K562 (cell line): ENCODE measurements around the gene NEB. TPM values are rescaled to one million over a fixed set of nuclear protein-coding genes. Genes with fewer than 3 reads are reported as not detected.

Experiments
- ATAC-seq: fragments of 200-7000 bp; cut with Tn5 transposase; 3 replicates; pipeline ENCODE4 v1.9.1; 2020; ENCODE audit warnings: moderate library complexity
- BruUV-seq: library from RNA; stranded (reverse); fragments of 400-500 nt; replicated peaks from 2 replicates; lab custom pipeline; 2021; lab: Mats Ljungman, UMichigan
- CTCF ChIA-PET: fragments of 300-600 bp; formaldehyde crosslinking; extraction: SDS; loops from one replicate; lab custom pipeline; 2021; ENCODE audit warnings: low intra/inter-chr PET ratio; lab: Yijun Ruan, JAX
- POLR2A ChIA-PET: fragments of 300-600, 350-650 bp; sonication (Branson Sonifier 250); formaldehyde crosslinking; extraction: SDS; loops from one replicate; lab custom pipeline; 2021; ENCODE audit warnings: antibody characterized with exemption, inconsistent platforms; lab: Yijun Ruan, JAX
- DNase-seq, 4 experiments: peaks; one replicate each; pipeline versions ENCODE4 v3.0.0 to v3.0.0-alpha.2; 2011 to 2018; ENCODE audit warnings: low spot score in 3 of 4, mixed read lengths in 3 of 4; ENCODE audit errors: extremely low read depth in 1 of 4
- FAIRE-seq: peaks from 2 replicates; lab custom pipeline; 2011; peaks lifted over from hg19 to GRCh38; lab: Jason Lieb, UNC
- H2AFZ ChIP-seq: 2 replicates; pipeline ENCODE4 v1.6.0; 2011; ENCODE audit warnings: low read depth, low read length, control low read depth, inconsistent platforms
- H3K27ac ChIP-seq: fragments of 200-600 bp; 3 replicates; pipeline ENCODE4 v1.8.0; 2011; ENCODE audit warnings: low read depth, mild to moderate bottlenecking, control low read depth, inconsistent platforms, low read length, moderate library complexity, mixed read lengths; ENCODE audit errors: extremely low read depth
- H3K27me3 ChIP-seq, 2 experiments: fragments of 300-600 bp in 1 of 2; 2 replicates in 1 of 2; 3 replicates in 1 of 2; pipeline versions ENCODE4 v1.6.0 to v1.8.0; 2011; ENCODE audit warnings: inconsistent platforms in 2 of 2, low read length in 2 of 2, mild to moderate bottlenecking in 1 of 2, mixed read lengths in 1 of 2, moderate library complexity in 1 of 2; ENCODE audit not compliant: control insufficient read depth in 2 of 2, insufficient read depth in 2 of 2
- H3K36me3 ChIP-seq: fragments of 300-600 bp; 3 replicates; pipeline ENCODE4 v1.8.0; 2011; ENCODE audit warnings: mild to moderate bottlenecking, low read length, inconsistent platforms; ENCODE audit not compliant: control insufficient read depth, insufficient read depth
- H3K4me1 ChIP-seq, 2 experiments: fragments of 200-600 bp in 1 of 2; replicated peaks in 1 of 2; 2 replicates in 1 of 2; 3 replicates in 1 of 2; pipeline versions ENCODE4 v1.5.1 to v1.8.0; 2011; ENCODE audit warnings: inconsistent platforms in 2 of 2, low read length in 2 of 2, mild to moderate bottlenecking in 1 of 2, mixed read lengths in 1 of 2, moderate library complexity in 1 of 2; ENCODE audit not compliant: control insufficient read depth in 2 of 2, insufficient read depth in 2 of 2
- H3K4me2 ChIP-seq: 2 replicates; pipeline ENCODE4 v1.6.1; 2011; ENCODE audit warnings: low read length, control low read depth, inconsistent platforms, mixed read lengths; ENCODE audit not compliant: insufficient read depth
- H3K4me3 ChIP-seq: fragments of 200-600 bp; sonication (generic), shearing (Covaris generic); 2 replicates; pipeline ENCODE4 v1.5.1; 2016; ENCODE audit warnings: control low read depth, inconsistent platforms
- H3K79me2 ChIP-seq: fragments of 200-600 bp; 3 replicates; pipeline ENCODE4 v1.8.0; 2011; ENCODE audit warnings: low read length, inconsistent platforms; ENCODE audit not compliant: control insufficient read depth, insufficient read depth
- H3K9ac ChIP-seq, 2 experiments: 2 replicates each; pipeline versions ENCODE4 v1.6.0 to v1.6.1; 2011; ENCODE audit warnings: low read depth in 2 of 2, low read length in 2 of 2, control low read depth in 1 of 2, inconsistent platforms in 1 of 2, mild to moderate bottlenecking in 1 of 2, mixed read lengths in 1 of 2; ENCODE audit not compliant: insufficient read depth in 1 of 2
- H3K9me1 ChIP-seq: one replicate; pipeline ENCODE4 v1.6.0; 2011; ENCODE audit warnings: inconsistent platforms, mild to moderate bottlenecking, low read length, moderate library complexity; ENCODE audit not compliant: control insufficient read depth, insufficient read depth
- H3K9me3 ChIP-seq: replicated peaks from 2 replicates; pipeline ENCODE4 v1.5.1; 2011; ENCODE audit warnings: low read depth, low read length, inconsistent platforms; ENCODE audit not compliant: control insufficient read depth, insufficient read depth
- H4K20me1 ChIP-seq: replicated peaks from 2 replicates; pipeline ENCODE4 v1.6.1; 2011; ENCODE audit warnings: low read length, inconsistent platforms, mixed read lengths; ENCODE audit not compliant: control insufficient read depth, insufficient read depth
- BCLAF1 ChIP-seq, 2 experiments: fragments of 450-650 bp in 1 of 2; IDR thresholded peaks; 2 replicates each; pipeline ENCODE4 v1.6.1; 2011 to 2017; ENCODE audit warnings: low read depth in 2 of 2, antibody characterized with exemption in 1 of 2, borderline replicate concordance in 1 of 2, low read length in 1 of 2, mild to moderate bottlenecking in 1 of 2, mixed read lengths in 1 of 2; ENCODE audit not compliant: control insufficient read depth in 1 of 2
- HINFP ChIP-seq: fragments of 450-650 bp; conservative IDR thresholded peaks from 2 replicates; pipeline ENCODE4 v1.6.1; 2016; ENCODE audit warnings: missing genetic modification characterization, low read depth, mild to moderate bottlenecking, control low read depth, missing compliant biosample characterization
- NFYB ChIP-seq: IDR thresholded peaks from 2 replicates; pipeline ENCODE4 v1.6.1; 2011; ENCODE audit warnings: mild to moderate bottlenecking, moderate library complexity; ENCODE audit not compliant: insufficient read length; ENCODE audit errors: extremely low read depth
- PREB ChIP-seq: sonication (generic); formaldehyde crosslinking; IDR thresholded peaks from 2 replicates; pipeline ENCODE4 v1.8.1; 2023; ENCODE audit warnings: mild to moderate bottlenecking, missing genetic modification reagents
- RHOXF2B ChIP-seq: fragments of 250-450 bp; sonication (Bioruptor Pico); conservative IDR thresholded peaks from 2 replicates; pipeline ENCODE4 v1.5.1; 2021
- RNF219 ChIP-seq: fragments of 250-450 bp; sonication (Bioruptor Pico); IDR thresholded peaks from 2 replicates; pipeline ENCODE4 v1.5.0; 2022; ENCODE audit warnings: mild to moderate bottlenecking
- ZNF121 ChIP-seq: sonication (generic); formaldehyde crosslinking; conservative IDR thresholded peaks from 2 replicates; pipeline ENCODE4 v1.8.0; 2022; ENCODE audit warnings: missing genetic modification reagents
- ZNF316 ChIP-seq: fragments of 450-650 bp; IDR thresholded peaks from 2 replicates; pipeline ENCODE4 v1.6.1; 2016
- WGBS: fragments of 100-300 bp; shearing (Covaris generic); methylation state at CpG from one replicate; pipeline ENCODE4 v1.1.6; 2016; ENCODE audit warnings: low coverage, mixed read lengths; ENCODE audit not compliant: insufficient coverage; ENCODE audit errors: missing lambda C conversion rate; 5-methylcytosine and 5-hydroxymethylcytosine counted together
- in situ Hi-C: fragments of 300-500 bp; cut with MboI; formaldehyde crosslinking; loops from 4 replicates; pipeline ENCODE4 v1.15.0; 2018; ENCODE audit warnings: inconsistent platforms, mixed read lengths
- intact Hi-C: fragments of 100-400 bp; cut with micrococcal nuclease; formaldehyde crosslinking; loops from 2 replicates; pipeline ENCODE4 v1.14.2; 2022
- polyA plus RNA-seq, 8 experiments: library from polyadenylated mRNA; depleted of rRNA in 4 of 8; stranded (reverse) in 5 of 8; unstranded in 3 of 8; fragments of >200 nt; fragmentation: Nextera tagmentation in 2 of 8; fragmentation: Illumina TruSeq in 1 of 8; extraction: Ambion mirVana in 2 of 8; extraction: Trizol in 1 of 8; gene quantifications; 2 replicates each; pipeline versions ENCODE4 v1.2.1 to v1.2.3, GENCODE V29; 2011 to 2014; ENCODE audit warnings: inconsistent platforms in 1 of 8, missing spikeins in 1 of 8
- total RNA-seq, 7 experiments: library from RNA; depleted of rRNA in 6 of 7; stranded (reverse); fragments of >200 nt in 6 of 7; fragmentation: Illumina TruSeq in 2 of 7; extraction: Trizol in 2 of 7; gene quantifications; 2 replicates each; pipeline versions ENCODE4 v1.2.1 to v1.2.3, GENCODE V29; 2011 to 2021; ENCODE audit warnings: low replicate concordance in 1 of 7

NEB gene
- total and polyA plus RNA-seq, 9 of the 15 experiments (the other 6 are each of a cell fraction or from before 2014, with no cell fraction given), result 1.7 to 3.8 (median 2.9) TPM

GRCh38 chr2:151549191-151549590, 185.1 kb downstream of the NEB start (continued):
- TF ChIP-seq BCLAF1 (IDR thresholded peaks at IDR 0.05; ENCODE audit: borderline replicate concordance in 1 of 2, control insufficient read depth in 1 of 2, low read depth in 2 of 2, low read length in 1 of 2) (no peak), ZNF316 (no peak)

GRCh38 chr2:151544449-151544848, 189.8 kb downstream of the NEB start:
- Histone ChIP-seq H2AFZ (no peak overlapping the region), H3K9me3 (no peaks in the 10 kb centered on the region), H3K27me3 (no peaks in the 10 kb centered on the region), H3K79me2 (no peaks in the 10 kb centered on the region), H3K4me1 (no peaks in the 10 kb centered on the region), H3K36me3 (no peaks in the 10 kb centered on the region), H3K9me1 (no peaks in the 10 kb centered on the region), H4K20me1 (no peaks in the 10 kb centered on the region), H3K9ac (no peak overlapping the region), H3K27ac (no peak overlapping the region), H3K4me2 (no peak overlapping the region), H3K4me3 (no peak overlapping the region)
- FAIRE-seq (no peak), DNase-seq (no peak), ATAC-seq (no peak)
- in situ Hi-C loops (no loop called here), intact Hi-C loops (no loop called here)
- ChIA-PET CTCF (no interaction called here), POLR2A (interaction anchor here (0.8 kb wide), 1 partner anchor 11 kb away, joined by 3 read pairs; no protein-coding TSS in a partner anchor)
- no TSS peak for BruUV-seq
- 56% methylated on average over 5 of the region's 5 CpGs for WGBS
- TF ChIP-seq PREB (CRISPR knock-in tag) (no peak), NFYB (no peak), HINFP (tag) (no peak), RNF219 (CRISPR knock-in tag) (no peak), RHOXF2B (CRISPR knock-in tag) (no peak), ZNF121 (CRISPR knock-in tag) (no peak)
